Stimulated activated CD4-positive, alpha-beta T cell treated with anti-CD3 and anti-CD28 coated beads, Interleukin-1b, Interleukin-23, amount 100 ng/mL, for 24 hours (primary cell): ENCODE results near the gene RASD2.

Experiments
- DNase-seq, 4 experiments: peaks; one replicate each; pipeline ENCODE4 v3.0.0-alpha.2; 2020; ENCODE audit warnings: low read depth in 4 of 4, low spot score in 1 of 4

The RASD2 gene

GRCh38 chr22:35539487-35539886 lies 1.1 kb upstream of the RASD2 start:
- DNase-seq, result no peak

GRCh38 chr22:35539910-35540594 lies 579 bp upstream of the RASD2 start:
- peak in 3 of 4 experiments; percentile 47 to 58 (median 50) for DNase-seq

- no peak for DNase-seq
Measured at GRCh38 chr22:35541254-35541748, 670 bp downstream of the RASD2 start.

GRCh38 chr22:35542157-35542938 lies 1.7 kb downstream of the RASD2 start:
- DNase-seq, result no peak

GRCh38 chr22:35542939-35543516 lies 2.4 kb downstream of the RASD2 start:
- DNase-seq, result no peak

- DNase-seq, result no peak
Measured at GRCh38 chr22:35543702-35544101, 3.1 kb downstream of the RASD2 start.

GRCh38 chr22:35544189-35544588 lies 3.6 kb downstream of the RASD2 start:
- DNase-seq, result no peak

GRCh38 chr22:35544827-35545226 lies 4.2 kb downstream of the RASD2 start:
- no peak for DNase-seq

GRCh38 chr22:35546886-35547285 lies 6.3 kb downstream of the RASD2 start:
- DNase-seq, result no peak

- DNase-seq, result no peak
Measured at GRCh38 chr22:35547987-35548721, 7.5 kb downstream of the RASD2 start.

GRCh38 chr22:35548722-35549112 lies 8.1 kb downstream of the RASD2 start:
- DNase-seq, result no peak

- no peak for DNase-seq
Measured at GRCh38 chr22:35549328-35549727, 8.7 kb downstream of the RASD2 start.

GRCh38 chr22:35551549-35552177 lies 11.0 kb downstream of the RASD2 start:
- no peak for DNase-seq

GRCh38 chr22:35552196-35552842 lies 11.7 kb downstream of the RASD2 start:
- peak; percentile 59 to 74 (median 73) for DNase-seq

GRCh38 chr22:35552846-35553245 lies 12.2 kb downstream of the RASD2 start:
- DNase-seq, result no peak

- DNase-seq, result no peak
Measured at GRCh38 chr22:35553341-35553740, 12.7 kb downstream of the RASD2 start.

GRCh38 chr22:35554297-35554845 lies 13.7 kb downstream of the RASD2 start:
- DNase-seq, result no peak

- DNase-seq, result no peak
Measured at GRCh38 chr22:35555483-35555890, 14.9 kb downstream of the RASD2 start.

GRCh38 chr22:35555946-35556547 lies 15.4 kb downstream of the RASD2 start:
- DNase-seq, result no peak

- DNase-seq, result no peak
Measured at GRCh38 chr22:35556666-35557065, 16.0 kb downstream of the RASD2 start.
